Subcutaneous abdominal adipose tissue (tissue), 5 donors: Measurements from ENCODE around the gene MACC1.
"Not testable (repeated sequence)": the region's sequence is repeated elsewhere in the genome, so short reads cannot be mapped to it uniquely, and the experiment has no call there.

Experiments
- H3K27ac ChIP-seq: one replicate; pipeline ENCODE4 v1.7.0; 2013; ENCODE audit warnings: low read depth, mild to moderate bottlenecking, inconsistent platforms, low read length, moderate library complexity
- H3K27me3 ChIP-seq, 5 donors: one replicate each; pipeline ENCODE4 v1.7.0; 2013; ENCODE audit warnings: low read length in 5 of 5, inconsistent platforms in 1 of 5; ENCODE audit not compliant: control insufficient read depth in 5 of 5, insufficient read depth in 4 of 5
- H3K36me3 ChIP-seq, 5 donors: one replicate each; pipeline ENCODE4 v1.7.0; 2013; ENCODE audit warnings: low read length in 5 of 5; ENCODE audit not compliant: control insufficient read depth in 5 of 5, insufficient read depth in 5 of 5
- H3K4me1 ChIP-seq, 5 donors: one replicate each; pipeline ENCODE4 v1.7.0; 2013; ENCODE audit warnings: low read length in 5 of 5, mild to moderate bottlenecking in 3 of 5, moderate library complexity in 1 of 5; ENCODE audit not compliant: control insufficient read depth in 5 of 5, insufficient read depth in 5 of 5
- H3K4me3 ChIP-seq, 5 donors: one replicate each; pipeline ENCODE4 v1.7.0; 2013; ENCODE audit warnings: low read length in 5 of 5, low read depth in 1 of 5
- H3K9ac ChIP-seq, 5 donors: one replicate each; pipeline ENCODE4 v1.7.0; 2013; ENCODE audit warnings: low read length in 5 of 5, mild to moderate bottlenecking in 4 of 5, moderate library complexity in 3 of 5
- H3K9me3 ChIP-seq, 5 donors: one replicate each; pipeline ENCODE4 v1.7.0; 2013; ENCODE audit warnings: low read length in 5 of 5; ENCODE audit not compliant: control insufficient read depth in 5 of 5
- donor health status: healthy.
- donor health status: healthy.
- donor health status: healthy.
- donor health status: healthy.
- donor health status: healthy.

The MACC1 gene

GRCh38 chr7:20141002-20141345 lies 76.2 kb downstream of the MACC1 start:
- no peaks in the 10 kb centered on the region for H3K4me1 ChIP-seq
- no peak overlapping the region for H3K9ac ChIP-seq
- no peak overlapping the region for H3K4me3 ChIP-seq
- H3K36me3 ChIP-seq, result no peaks in the 10 kb centered on the region
- H3K27ac ChIP-seq, result no peak overlapping the region
- H3K27me3 ChIP-seq, result no peaks in the 10 kb centered on the region
- no peaks in the 10 kb centered on the region for H3K9me3 ChIP-seq

GRCh38 chr7:20140291-20141001 lies 76.7 kb downstream of the MACC1 start:
- no peak overlapping the region for H3K27ac ChIP-seq
- H3K27me3 ChIP-seq, result no peaks in the 10 kb centered on the region
- H3K36me3 ChIP-seq, result no peaks in the 10 kb centered on the region
- H3K4me3 ChIP-seq, result no peak overlapping the region
- no peak overlapping the region for H3K9ac ChIP-seq
- no peaks in the 10 kb centered on the region for H3K9me3 ChIP-seq
- H3K4me1 ChIP-seq, result no peaks in the 10 kb centered on the region

GRCh38 chr7:20136647-20137046 lies 80.5 kb downstream of the MACC1 start:
- Histone ChIP-seq H3K27ac (no peak overlapping the region), H3K4me1 (no peaks in the 10 kb centered on the region), H3K27me3 (no peaks in the 10 kb centered on the region), H3K9ac (no peak overlapping the region), H3K4me3 (no peak overlapping the region), H3K36me3 (no peaks in the 10 kb centered on the region), H3K9me3 (no peaks in the 10 kb centered on the region)

- Histone ChIP-seq H3K4me3 (no peak overlapping the region), H3K27ac (no peak overlapping the region), H3K9me3 (no peaks in the 10 kb centered on the region), H3K36me3 (no peaks in the 10 kb centered on the region), H3K9ac (no peak overlapping the region), H3K27me3 (no peaks in the 10 kb centered on the region), H3K4me1 (no peaks in the 10 kb centered on the region)
These were observed 83.4 kb downstream of the MACC1 start for GRCh38 chr7:20133803-20134202.

GRCh38 chr7:20132585-20132984 lies 84.6 kb downstream of the MACC1 start:
- Histone ChIP-seq H3K36me3 (no peaks in the 10 kb centered on the region), H3K9ac (no peak overlapping the region), H3K4me3 (no peak overlapping the region), H3K4me1 (no peaks in the 10 kb centered on the region), H3K27ac (no peak overlapping the region), H3K9me3 (no peaks in the 10 kb centered on the region), H3K27me3 (no peaks in the 10 kb centered on the region)

GRCh38 chr7:20131776-20132175 lies 85.4 kb downstream of the MACC1 start:
- Histone ChIP-seq H3K4me3 (no peak overlapping the region), H3K9ac (no peak overlapping the region), H3K4me1 (no peaks in the 10 kb centered on the region), H3K36me3 (no peaks in the 10 kb centered on the region), H3K27ac (no peak overlapping the region), H3K27me3 (no peaks in the 10 kb centered on the region), H3K9me3 (no peaks in the 10 kb centered on the region)

- H3K9me3 ChIP-seq, result no peaks in the 10 kb centered on the region
- no peak overlapping the region for H3K4me3 ChIP-seq
- H3K27me3 ChIP-seq, result no peaks in the 10 kb centered on the region
- no peak overlapping the region for H3K9ac ChIP-seq
- H3K27ac ChIP-seq, result no peak overlapping the region
- H3K36me3 ChIP-seq, result no peaks in the 10 kb centered on the region
- H3K4me1 ChIP-seq, result no peaks in the 10 kb centered on the region
These were observed 87.3 kb downstream of the MACC1 start for GRCh38 chr7:20129920-20130319.

GRCh38 chr7:20128001-20128400 lies 89.2 kb downstream of the MACC1 start:
- Histone ChIP-seq H3K4me3 (no peak overlapping the region), H3K36me3 (no peaks in the 10 kb centered on the region), H3K27ac (no peak overlapping the region), H3K27me3 (no peaks in the 10 kb centered on the region), H3K9ac (no peak overlapping the region), H3K4me1 (no peaks in the 10 kb centered on the region), H3K9me3 (no peaks in the 10 kb centered on the region)

- H3K4me1 ChIP-seq, H3K9me3 ChIP-seq, H3K27ac ChIP-seq, H3K9ac ChIP-seq, H3K36me3 ChIP-seq, H3K4me3 ChIP-seq, H3K27me3 ChIP-seq: not testable (repeated sequence)
These were observed 91.1 kb downstream of the MACC1 start for GRCh38 chr7:20126060-20126459.

GRCh38 chr7:20124087-20124486 lies 93.1 kb downstream of the MACC1 start:
- not testable (repeated sequence) for H3K36me3 ChIP-seq

More at GRCh38 chr7:20124087-20124486, 93.1 kb downstream of the MACC1 start:
- H3K27me3 ChIP-seq, H3K9me3 ChIP-seq, H3K27ac ChIP-seq, H3K9ac ChIP-seq, H3K4me1 ChIP-seq, H3K4me3 ChIP-seq: not testable (repeated sequence)
